Measurements from ENCODE around the gene GTF2F1. TPM values are rescaled to one million over a fixed set of nuclear protein-coding genes. Genes with fewer than 3 reads are reported as not detected.

GTF2F1 gene, protein sequence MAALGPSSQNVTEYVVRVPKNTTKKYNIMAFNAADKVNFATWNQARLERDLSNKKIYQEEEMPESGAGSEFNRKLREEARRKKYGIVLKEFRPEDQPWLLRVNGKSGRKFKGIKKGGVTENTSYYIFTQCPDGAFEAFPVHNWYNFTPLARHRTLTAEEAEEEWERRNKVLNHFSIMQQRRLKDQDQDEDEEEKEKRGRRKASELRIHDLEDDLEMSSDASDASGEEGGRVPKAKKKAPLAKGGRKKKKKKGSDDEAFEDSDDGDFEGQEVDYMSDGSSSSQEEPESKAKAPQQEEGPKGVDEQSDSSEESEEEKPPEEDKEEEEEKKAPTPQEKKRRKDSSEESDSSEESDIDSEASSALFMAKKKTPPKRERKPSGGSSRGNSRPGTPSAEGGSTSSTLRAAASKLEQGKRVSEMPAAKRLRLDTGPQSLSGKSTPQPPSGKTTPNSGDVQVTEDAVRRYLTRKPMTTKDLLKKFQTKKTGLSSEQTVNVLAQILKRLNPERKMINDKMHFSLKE
- 39.4 and 44.6 TPM in 2 replicates for total RNA-seq

DNA sequence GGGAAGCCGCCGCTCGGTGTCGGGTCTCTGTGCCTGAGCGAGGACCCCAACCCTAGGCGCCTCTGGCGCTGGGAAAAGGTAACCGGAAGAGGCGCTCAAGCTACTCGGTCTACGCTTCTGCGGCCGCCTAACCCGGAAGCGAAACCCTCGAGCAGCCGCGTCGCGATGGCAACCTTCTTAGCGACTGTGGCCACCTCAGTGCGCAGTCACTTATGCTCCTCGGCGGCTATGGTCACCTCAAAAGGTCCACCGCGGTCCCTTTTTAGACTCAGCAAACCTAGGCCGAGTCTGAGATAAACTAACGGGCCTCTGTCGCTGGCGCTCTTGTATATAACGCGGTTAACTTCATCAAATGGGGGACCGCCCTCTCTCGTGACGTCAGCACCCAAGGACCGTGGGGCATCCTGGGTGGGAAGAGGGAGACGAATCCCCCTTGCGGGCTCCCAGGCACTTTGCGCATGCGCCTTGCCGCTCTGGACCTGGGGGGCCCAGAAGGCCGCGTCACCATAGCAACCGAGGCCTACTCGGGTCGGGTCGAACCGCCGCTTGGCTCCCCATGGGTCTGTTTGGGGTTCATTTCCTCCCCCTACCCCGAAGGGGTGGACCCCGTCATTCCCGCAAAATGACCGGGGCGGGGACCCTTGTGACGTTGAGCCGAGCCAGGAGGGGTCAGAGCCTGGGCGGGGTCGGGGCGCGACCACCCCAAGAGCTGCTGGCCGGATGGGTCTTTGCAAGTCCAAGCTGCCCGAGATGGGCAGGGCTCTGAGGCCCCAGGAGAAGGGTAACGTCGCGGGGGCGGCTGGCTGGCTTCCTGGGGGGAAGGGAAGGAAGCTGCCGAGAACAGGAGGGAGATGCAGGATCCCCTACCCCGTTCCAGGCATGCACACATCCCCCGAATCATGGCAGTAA is at the start of gene GTF2F1:
TSS of gene GTF2F1 (minus strand) at position 91 of the 909 bp plus-strand sequence. CDS start 169 bp downstream, outside the sequence.

GRCh38 chr19:6433663-6434062 is 40.7 kb upstream of the GTF2F1 start, which contains the start of gene SLC25A41:
TSS of gene SLC25A41 (minus strand) at chr19:6433763. CDS start at chr19:6433693, 70 bp downstream.

GRCh38 chr19:6424195-6424938 is 31.4 kb upstream of the GTF2F1 start, which contains the start of gene KHSRP:
TSS of gene KHSRP (minus strand) at chr19:6424811. CDS start at chr19:6424701, 110 bp downstream.

DNA sequence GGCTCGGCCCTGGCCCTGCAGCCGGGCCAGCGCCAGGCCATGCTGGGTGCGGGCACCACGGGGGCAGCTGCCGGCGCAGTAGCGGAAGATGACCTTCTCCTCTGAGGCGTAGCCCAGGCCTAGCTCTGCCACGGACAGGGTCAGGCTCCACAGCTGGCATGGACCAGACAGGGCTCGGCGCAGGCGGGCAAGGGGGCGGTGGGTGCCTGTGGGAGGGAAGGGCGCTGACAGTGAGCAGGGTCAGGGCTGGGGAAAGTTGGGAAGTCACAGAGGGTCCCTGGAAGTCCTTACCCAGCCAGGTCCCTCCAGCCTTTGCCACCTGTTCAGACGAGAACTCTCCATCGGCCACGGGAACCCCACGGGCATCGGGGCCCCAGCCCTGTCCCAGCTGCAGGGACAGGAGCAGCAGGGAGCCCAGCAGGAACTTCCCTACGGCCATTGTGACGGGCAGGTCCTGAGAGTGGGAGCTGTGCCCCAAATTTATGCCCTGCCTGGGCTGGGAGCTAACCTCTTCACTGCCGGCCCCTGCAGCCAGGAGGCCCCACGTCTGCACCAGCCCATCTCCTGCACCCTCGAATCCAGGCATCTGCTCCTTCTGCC is 17.5 kb downstream of the GTF2F1 start, which contains the start of gene PSPN:
TSS of gene PSPN (minus strand) at position 523 of the 600 bp plus-strand sequence. CDS start at position 439, 84 bp downstream.

GRCh38 chr19:6372594-6373095 is 20.3 kb downstream of the GTF2F1 start, which contains the start of gene ALKBH7:
TSS of gene ALKBH7 (plus strand) at chr19:6372794. CDS start at chr19:6372821, 27 bp downstream.

GRCh38 chr19:6333439-6333838 is 59.5 kb downstream of the GTF2F1 start, which contains the start of gene ACER1:
TSS of gene ACER1 (minus strand) at chr19:6333612. CDS start at chr19:6333551, 61 bp downstream.

Other genes with a start within 250 kb of the GTF2F1 start
- 29.8 and 40.4 TPM in 2 replicates for gene MLLT1, start 113.2 kb downstream of the GTF2F1 start, total RNA-seq
- gene ACER1, start 59.6 kb downstream of the GTF2F1 start, total RNA-seq, result not detected in 2 replicates
- gene CLPP, start 31.6 kb downstream of the GTF2F1 start, total RNA-seq, result 203 and 247 TPM in 2 replicates
- 75.1 and 134 TPM in 2 replicates for gene ALKBH7, start 20.4 kb downstream of the GTF2F1 start, total RNA-seq
- 0.65 and 2.9 TPM in 2 replicates for gene PSPN, start 17.2 kb downstream of the GTF2F1 start, total RNA-seq
- 177 and 285 TPM in 2 replicates for gene KHSRP, start 31.6 kb upstream of the GTF2F1 start, total RNA-seq
- not detected in 2 replicates for gene SLC25A41, start 40.6 kb upstream of the GTF2F1 start, total RNA-seq
- 76.3 and 177 TPM in 2 replicates for gene SLC25A23, start 66.6 kb upstream of the GTF2F1 start, total RNA-seq
- 33.6 and 79.1 TPM in 2 replicates for gene CRB3, start 71.1 kb upstream of the GTF2F1 start, total RNA-seq
- gene DENND1C, start 88.6 kb upstream of the GTF2F1 start, total RNA-seq, result 0.81 and 2.0 TPM in 2 replicates
- gene TUBB4A, start 109.1 kb upstream of the GTF2F1 start, total RNA-seq, result 4.6 and 15.2 TPM in 2 replicates
- 20.9 and 28.5 TPM in 2 replicates for gene TNFSF9, start 137.9 kb upstream of the GTF2F1 start, total RNA-seq
- 70.9 and 153 TPM in 2 replicates for gene CD70, start 198.0 kb upstream of the GTF2F1 start, total RNA-seq